GM19238 (cell line): ENCODE data around the gene ESRRA.
"Not testable (repeated sequence)": the region's sequence is repeated elsewhere in the genome, so short reads cannot be mapped to it uniquely, and the experiment has no call there.

Source experiments
- DNase-seq: peaks from one replicate; pipeline ENCODE4 v3.0.0; 2011; ENCODE audit warnings: low spot score; ENCODE audit not compliant: insufficient read length

The ESRRA gene

GRCh38 chr11:64291752-64292459 lies 13.4 kb upstream of the ESRRA start:
- no peak for DNase-seq

GRCh38 chr11:64292460-64293254 lies 12.7 kb upstream of the ESRRA start:
- DNase-seq, result no peak

GRCh38 chr11:64294774-64295173 lies 10.6 kb upstream of the ESRRA start:
- no peak for DNase-seq

- no peak for DNase-seq
These were observed 9.6 kb upstream of the ESRRA start for GRCh38 chr11:64295760-64296159.

GRCh38 chr11:64296236-64296635 lies 9.1 kb upstream of the ESRRA start:
- DNase-seq, result no peak

GRCh38 chr11:64296830-64297698 lies 8.3 kb upstream of the ESRRA start:
- no peak for DNase-seq

GRCh38 chr11:64297699-64298358 lies 7.5 kb upstream of the ESRRA start:
- DNase-seq, result no peak

- no peak for DNase-seq
These were observed 6.1 kb upstream of the ESRRA start for GRCh38 chr11:64298966-64299846.

- DNase-seq, result no peak
These were observed 5.3 kb upstream of the ESRRA start, which contains the start of gene CATSPERZ for GRCh38 chr11:64299847-64300648. Gene CATSPERZ (plus strand): TSS chr11:64300358. CDS start chr11:64300411, 53 bp downstream.

GRCh38 chr11:64303109-64304031 lies 2.0 kb upstream of the ESRRA start:
- no peak for DNase-seq

- DNase-seq, result no peak
These were observed 1.4 kb upstream of the ESRRA start for GRCh38 chr11:64304032-64304315.

GRCh38 chr11:64304316-64305072 lies 830 bp upstream of the ESRRA start:
- DNase-seq, result peak; percentile 93

- DNase-seq, result no peak
These were observed 603 bp downstream of the ESRRA start for GRCh38 chr11:64305691-64306562.

- DNase-seq, result no peak
These were observed 1.2 kb downstream of the ESRRA start for GRCh38 chr11:64306563-64306875.

GRCh38 chr11:64306876-64307622 lies 1.7 kb downstream of the ESRRA start:
- no peak for DNase-seq

GRCh38 chr11:64307795-64308194 lies 2.5 kb downstream of the ESRRA start:
- DNase-seq, result not testable (repeated sequence)
